HCEC 1CT (cell line): ENCODE data around the gene ZNF607.
"Not testable (repeated sequence)": the region's sequence is repeated elsewhere in the genome, so short reads cannot be mapped to it uniquely, and the experiment has no call there.

Source experiments
- DNase-seq: peaks from one replicate; pipeline ENCODE4 v3.0.0-alpha.2; 2017

ZNF607 gene

DNA sequence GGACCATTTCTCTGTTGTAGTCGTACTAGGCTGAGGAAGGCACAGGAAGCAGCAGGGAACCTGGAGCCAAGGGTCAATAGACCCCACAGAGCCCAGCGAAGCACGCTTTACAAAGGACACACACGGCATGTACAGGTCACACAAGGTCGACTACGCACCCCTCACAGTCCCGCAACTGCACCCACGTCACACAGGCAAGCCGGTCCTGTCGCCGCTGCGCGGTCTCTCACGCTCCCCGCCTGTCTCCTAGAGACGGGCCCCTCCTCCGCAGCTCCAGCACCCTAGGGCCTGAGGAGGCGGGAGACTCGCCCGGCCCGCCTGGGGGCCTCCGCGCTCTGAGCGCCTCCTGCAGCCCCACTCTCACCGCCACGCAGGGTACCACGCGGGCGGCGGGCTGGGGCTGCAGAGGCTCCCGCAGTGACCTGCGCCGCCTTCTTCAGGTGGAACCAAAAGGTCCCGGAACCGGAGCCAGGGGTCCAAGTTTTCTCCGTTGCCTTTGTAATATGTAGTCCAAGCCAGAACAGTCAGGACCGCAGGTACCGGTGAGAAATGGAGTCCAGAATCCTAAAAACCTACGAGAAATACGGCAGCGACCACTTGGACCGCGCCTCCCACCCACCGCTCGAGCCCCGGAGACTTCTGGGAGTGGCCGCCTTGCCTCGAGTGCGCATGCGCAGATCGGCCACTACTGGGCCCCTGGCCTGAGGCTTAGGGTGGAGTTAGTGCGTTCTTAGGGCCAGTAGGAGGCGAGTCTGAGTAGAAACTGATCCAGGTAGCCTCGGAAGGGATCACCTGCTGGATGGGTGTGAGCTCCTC, at the start of gene ZNF607:
ZNF607 (minus strand) TSS at position 651 of the 816 bp plus-strand sequence. CDS start 8,143 bp downstream, outside the sequence.
- peak; percentile 89 for DNase-seq

DNA sequence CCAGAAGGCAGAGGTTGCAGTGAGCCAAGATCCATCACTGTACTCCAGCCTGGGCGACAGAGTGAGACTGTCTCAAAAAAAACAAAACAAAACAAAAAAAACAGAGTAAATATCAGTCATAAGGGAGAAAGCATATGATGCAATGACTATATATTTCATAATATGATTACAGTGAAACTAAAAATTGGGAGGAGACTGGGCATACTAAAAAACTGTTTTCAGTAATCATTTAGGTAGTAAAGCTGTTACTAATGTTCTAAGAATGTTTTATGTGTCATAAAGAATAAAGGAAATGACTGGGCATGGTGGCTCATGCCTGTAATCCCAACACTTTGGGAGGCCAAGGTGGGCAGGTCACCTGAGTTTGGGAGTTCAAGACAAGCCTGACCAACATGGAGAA, 43.9 kb upstream of the ZNF607 start:
- DNase-seq, result peak; percentile 60

DNA sequence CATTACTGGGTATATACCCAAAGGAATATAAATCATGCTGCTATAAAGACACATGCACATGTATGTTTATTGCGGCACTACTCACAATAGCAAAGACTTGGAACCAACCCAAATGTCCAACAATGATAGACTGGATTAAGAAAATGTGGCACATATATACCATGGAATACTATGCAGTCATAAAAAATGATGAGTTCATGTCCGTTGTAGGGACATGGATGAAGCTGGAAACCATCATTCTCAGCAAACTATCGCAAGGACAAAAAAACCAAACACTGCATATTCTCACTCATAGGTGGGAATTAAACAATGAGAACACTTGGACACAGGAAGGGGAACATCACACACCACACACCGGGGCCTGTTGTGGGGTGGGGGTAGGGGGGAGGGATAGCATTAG, 38.1 kb upstream of the ZNF607 start:
- not testable (repeated sequence) for DNase-seq

DNA sequence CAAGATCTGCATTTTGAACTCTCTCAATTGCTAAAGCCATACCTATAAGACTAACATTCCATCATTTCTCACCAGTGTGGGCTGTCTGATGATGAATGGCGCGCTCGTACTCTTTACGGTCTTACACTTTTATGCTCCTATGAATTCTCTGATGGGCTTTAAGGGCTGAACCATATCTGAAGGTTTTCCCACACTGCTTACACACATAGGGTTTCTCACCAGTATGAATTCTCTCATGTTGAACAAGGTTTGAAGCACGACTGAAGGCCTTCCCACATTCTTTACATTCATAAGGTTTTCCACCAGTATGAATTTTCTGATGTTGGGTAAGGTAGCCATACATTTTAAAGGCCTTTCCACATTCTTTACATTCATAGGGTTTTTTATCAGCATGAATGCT, 18.8 kb upstream of the ZNF607 start:
- no peak for DNase-seq

DNA sequence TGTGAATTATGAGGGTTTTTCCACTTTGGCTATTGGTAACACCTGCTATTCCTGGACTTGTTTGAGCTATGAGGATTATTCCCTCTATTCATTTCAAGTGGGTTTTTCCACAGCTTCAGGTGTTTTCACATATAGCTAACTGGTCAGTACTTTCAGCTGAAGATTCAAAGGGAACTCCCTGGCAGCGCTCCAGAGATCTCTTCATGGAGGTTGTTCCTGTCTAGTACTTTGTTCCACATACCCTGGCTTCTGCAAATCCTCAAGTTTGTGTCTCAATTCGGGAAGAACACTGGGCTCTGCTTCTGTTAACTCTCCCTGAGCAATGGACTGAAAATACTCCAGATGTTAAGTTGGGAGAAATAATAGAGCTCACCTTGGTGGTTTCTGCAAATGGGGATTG, 5.6 kb upstream of the ZNF607 start:
- no peak for DNase-seq

DNA sequence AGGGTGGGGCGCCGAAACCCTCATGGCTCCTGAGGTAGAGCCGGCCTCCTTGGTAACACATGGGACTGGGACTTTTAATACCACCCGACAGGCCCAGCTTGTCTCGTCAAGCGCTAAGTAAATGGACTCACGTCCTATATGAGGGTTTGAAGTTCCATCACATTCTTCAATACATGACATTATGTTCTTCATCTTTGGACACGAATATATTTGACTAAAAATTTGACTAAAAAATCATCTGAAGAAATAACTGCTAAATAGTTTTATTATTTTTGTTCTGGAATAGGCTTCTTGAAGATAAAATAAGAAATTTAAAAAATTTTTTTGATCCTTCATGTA, 335 bp upstream of the ZNF607 start:
- DNase-seq, result no peak

DNA sequence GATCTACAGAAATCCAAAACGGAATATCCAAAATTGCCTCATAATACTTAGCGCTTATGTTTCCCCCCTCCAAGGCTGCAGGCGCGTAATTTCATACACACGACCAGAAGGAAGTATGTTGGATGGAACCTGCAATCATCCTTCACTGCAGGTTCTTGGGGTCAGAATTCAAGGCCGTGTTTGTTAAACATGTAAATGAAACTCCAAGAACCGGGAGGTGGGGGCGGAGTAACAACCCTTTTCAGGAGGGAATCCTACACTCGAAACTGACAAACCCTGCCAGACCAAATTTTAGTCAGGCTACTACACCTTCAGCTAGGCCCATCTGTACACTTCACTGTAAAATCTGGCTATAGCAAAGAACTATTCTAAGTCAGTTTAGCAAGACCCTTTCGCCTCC, 1.3 kb downstream of the ZNF607 start:
- DNase-seq, result no peak

DNA sequence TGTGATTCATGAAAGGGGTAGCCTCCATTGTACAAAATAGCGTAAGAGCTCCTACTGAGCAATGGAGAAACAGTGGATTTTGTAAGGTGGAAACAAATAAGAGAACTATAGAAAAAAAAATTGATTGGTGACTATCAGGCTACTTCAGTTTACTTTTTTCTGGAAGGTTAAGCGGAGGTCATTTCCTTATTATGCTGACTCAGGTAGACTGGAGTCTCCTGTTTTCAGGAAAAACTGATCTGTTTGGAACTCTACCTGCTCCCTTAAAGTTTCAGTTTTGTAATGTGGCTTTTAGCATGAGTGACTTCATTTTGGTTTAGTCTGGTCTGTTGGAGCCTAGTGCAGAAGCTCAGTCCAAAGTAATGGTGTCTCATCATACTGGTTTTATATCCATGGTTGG, 3.4 kb downstream of the ZNF607 start:
- DNase-seq, result no peak

DNA sequence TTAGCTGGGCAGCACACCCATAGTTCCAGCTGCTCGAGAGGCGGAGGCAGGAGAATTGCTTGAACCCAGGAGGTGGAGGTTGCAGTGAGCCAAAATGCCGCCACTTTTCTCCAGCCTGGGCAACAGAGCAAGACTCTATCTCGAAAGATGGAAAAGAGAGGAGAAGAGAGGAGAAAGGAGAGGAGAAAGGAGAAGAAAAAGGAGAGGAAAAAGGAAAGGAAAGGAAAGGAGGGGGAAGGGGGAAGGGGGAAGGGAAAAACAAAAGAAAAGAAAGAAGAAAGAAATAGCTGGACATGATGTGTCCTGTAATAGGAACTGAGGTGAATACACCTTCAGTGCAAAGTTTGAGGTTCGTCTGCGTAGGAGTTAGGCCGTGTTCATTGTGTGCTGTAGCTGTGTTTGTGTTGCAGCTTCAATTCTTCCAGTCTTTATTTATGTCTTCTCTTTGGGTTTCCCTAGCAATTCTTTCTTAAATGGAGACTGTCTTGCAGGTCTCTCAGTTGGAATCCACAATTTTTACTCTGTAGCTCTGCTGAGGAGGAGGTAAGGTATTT, 13.4 kb downstream of the ZNF607 start:
- DNase-seq, result no peak

DNA sequence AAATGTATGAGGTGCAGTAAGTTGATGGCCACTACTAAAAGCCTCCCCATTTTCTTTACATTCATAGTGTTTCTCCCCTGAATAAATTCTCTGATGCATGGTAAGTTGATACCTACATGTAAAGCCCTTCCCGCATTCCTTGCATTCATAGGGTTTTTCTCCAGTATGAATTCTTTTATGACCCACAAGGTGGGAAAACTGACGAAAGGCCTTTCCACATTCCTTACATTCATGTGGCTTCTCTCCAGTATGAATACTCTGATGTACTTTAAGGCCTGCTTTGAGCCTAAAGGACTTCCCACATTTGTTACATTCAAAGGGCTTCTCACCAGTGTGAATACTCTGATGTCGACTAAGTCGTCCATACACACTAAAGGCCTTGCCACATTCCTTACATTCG, 20.5 kb downstream of the ZNF607 start:
- no peak for DNase-seq

DNA sequence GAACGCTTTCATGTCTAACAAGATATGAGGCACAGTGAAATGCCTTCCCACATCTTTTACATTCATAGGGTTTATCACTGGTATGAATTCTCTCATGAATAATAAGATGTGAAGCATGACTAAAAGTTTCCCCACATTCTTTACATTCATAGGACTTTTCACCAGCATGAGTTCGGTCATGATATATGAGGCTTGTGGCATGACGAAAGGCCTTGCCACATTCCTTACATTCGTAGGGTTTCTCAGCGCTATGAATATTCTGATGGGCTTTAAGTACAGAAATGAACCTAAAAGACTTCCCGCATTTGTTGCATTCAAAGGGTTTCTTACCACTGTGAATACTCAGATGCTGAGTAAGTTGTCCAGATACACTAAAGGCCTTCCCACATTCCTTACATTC, 21.3 kb downstream of the ZNF607 start:
- DNase-seq, result no peak

DNA sequence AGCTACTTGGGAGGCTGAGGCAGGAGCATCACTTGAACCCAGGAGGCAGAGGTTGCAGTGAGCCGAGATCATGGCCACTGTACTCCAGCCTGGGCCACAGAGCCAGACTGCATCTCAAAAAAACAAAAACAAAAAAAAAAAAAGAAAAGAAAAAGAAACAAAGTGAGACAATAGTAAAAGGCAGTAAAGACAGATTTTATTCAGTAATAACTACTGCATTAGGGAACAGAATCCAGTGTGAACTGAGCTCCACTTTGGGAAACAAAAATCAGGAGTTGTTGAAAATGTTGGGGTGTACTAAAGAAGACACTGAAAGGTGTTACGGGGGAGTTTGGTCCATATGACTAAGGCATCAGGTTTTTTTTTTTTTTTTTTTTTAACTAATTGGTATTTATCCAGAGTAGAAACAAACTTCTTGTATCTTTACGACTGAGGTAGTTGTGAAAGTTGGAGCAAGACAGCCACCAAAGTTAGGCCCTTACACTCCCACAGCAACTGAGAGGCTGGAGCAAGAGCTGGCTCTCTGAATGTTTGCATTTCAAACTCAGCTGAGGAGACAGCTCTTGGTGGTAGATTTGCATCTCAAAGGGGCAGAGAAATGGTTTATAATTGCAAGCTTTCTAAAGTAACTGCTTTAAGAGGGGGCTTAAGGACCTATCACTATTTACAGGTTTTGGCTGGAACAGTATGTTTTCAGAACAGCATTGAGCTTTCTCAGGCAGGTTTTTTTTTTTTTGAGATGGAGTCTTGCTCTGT, 24.2 kb downstream of the ZNF607 start:
- DNase-seq, result no peak

DNA sequence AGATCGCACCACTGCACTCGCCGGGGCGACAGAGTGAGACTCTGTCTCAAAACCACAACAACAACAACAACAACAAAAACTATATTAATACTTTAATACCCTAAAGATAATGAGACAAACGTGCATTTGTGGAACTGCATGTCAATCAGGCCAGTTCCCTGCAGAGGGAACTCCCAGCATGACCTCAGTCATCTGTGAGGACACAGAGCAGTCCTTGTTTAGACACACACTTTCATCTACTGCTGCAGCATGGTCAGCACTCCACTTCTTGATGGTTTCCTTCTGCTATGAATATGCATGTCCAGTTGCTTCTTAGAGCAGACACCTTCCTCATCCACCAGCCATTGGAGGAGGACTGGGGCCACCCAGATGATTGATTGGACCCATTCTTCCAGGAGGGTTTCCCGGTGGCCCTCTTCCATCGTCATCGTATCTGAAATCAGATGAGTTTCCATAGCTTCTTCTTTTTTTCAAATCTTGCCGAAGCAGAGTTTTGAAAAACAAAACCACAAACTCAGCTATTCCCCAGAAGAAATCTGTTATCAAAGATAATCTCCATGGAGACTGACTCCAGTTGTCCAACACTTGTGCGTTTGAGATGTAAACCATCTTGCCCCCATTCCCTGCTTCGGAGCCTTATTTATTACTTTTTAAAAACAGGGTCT, 26.5 kb downstream of the ZNF607 start:
- DNase-seq, result no peak

DNA sequence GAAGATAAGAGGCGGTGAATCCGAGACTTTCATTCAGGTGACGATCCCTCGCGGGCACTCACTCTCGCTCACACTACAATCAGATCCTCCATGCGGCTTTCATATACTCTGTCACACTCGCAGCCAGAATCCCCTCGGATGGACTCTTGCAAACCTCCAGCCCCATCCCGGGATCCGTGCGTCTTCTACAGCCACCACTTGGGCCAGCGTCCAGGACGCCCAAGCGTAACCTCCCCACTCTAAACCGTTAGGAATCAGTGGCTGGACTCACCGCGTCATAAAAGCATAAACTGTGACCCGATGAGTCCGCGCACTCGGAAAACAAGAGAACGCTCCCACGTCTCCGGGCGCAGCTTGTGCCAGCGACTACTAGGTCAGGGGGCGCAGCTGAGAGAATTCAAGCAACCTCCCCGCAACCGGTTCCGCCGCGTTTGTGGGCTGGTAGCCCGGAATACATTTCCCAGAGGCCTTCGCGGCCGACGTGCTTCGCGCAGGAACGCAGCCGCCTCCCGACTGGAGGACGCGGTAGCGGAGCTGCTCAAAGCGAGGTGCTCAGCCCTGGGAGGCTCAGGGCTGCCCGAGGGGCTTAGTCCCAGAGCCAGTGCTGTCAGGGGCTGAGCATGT, 27.6 kb downstream of the ZNF607 start:
- peak; percentile 9 for DNase-seq

DNA sequence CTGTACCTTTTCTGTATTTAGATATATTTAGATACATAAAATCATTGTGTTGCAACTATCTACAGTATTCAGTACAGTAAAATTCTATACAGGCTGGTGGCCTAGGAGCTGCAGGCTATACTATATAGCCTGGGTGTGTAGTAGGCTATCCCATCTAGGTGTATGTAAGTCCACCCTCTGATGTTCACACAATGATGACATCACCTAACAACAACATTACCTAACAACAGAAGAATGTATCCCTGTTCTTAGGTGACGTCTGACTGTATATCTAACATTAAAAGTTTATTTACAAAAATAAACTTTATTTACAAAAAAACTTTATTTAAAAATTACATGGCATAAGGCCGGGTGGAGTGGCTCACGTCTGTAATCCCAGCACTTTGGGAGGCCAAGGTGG, 36.0 kb downstream of the ZNF607 start:
- DNase-seq, result no peak

DNA sequence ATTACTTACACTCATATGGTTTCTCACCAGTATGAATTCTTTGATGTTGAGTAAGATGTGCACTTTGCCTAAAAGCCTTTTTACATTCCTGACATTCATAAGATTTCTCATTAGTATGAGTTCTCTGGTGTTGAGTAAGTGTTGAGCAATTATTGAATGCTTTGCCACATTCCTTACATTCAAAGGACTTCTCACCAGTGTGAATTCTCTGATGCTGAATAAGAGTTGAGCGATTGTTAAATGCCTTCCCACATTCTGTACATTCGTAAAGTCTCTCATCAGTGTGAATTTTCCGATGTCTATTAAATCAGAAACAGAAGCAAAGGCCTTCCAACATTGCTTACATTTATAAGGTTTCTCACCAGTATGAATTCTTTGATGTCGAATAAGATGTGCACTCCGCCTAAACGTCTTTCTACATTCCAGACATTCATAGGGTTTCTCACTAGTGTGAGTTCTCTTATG, 50.1 kb downstream of the ZNF607 start:
- no peak for DNase-seq

DNA sequence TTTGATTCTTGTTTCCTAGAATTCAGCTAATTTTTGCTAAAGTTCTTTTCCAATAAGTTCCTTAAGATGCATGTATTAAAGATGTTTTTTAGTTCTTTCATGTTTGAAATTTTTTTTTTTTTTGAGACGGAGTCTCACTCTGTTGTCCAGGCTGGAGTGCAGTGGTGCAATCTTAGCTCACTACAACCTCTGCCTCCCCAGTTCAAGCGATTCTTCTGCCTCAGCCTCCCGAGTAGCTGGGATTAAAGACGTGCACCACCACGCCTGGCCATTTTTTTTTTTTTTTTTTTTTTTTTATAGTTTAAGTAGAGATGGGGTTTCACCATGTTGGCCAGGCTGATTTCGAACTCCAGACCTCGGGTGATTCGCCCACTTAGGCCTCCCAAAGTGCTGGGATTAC, 62.4 kb downstream of the ZNF607 start:
- DNase-seq, result not testable (repeated sequence)

DNA sequence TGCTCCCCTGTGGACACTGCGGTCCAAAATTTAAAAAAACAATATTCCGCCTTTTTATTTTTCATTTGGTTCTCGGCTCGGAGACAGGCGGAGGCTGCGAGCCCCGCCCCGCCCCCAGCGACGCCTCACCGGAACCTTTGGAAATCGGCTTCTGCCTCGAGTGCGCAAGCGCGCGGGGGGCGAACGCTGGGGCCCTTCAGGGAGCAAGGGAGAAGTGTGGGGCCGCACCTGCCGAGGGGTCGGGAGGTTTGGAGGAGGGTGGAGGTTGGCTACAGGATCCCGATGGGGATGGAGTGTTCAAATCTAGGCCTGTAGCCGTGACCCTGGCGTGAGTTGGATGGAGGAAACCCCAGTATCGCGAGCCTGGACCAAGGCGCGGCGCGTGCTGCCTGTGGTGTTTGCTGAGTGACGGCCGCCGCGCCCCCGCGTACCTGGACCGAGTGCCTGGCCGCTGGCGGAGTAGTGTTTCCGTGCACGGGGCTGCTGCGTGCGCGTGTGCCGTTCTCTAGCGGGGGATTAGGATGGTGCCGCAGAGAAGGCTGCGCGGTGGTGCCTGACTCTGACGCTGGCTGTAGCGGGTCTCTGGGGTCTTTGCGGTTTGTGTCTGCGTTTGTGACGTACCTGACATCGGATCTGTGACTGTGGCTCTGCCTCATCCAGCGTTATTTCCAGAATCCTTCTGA, 63.7 kb downstream of the ZNF607 start:
- DNase-seq, result peak; percentile 76

DNA sequence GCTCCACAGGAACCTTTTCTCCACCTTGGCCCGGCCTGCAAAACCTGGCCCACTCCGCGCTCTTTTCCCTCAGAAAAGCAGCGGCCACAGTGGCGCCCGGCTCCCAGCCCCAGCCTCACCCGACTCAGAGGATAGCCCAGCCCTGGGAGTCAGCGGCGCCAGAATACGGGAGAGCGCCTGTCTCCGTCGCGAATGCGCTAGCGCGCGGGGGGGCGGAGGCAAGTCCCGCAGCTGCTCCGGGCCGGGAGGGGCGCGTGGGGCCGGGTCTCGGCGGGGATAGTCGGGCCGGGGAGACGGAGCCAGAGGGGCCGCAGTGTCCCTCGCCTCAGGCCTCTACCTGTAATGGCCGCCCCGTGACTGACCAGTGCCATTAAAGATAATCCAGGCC, 64.3 kb downstream of the ZNF607 start, which contains the start of gene ZFP30:
ZFP30 (minus strand) TSS at position 165 of the 388 bp plus-strand sequence. CDS start 7,643 bp downstream, outside the sequence.
- peak; percentile 85 for DNase-seq

DNA sequence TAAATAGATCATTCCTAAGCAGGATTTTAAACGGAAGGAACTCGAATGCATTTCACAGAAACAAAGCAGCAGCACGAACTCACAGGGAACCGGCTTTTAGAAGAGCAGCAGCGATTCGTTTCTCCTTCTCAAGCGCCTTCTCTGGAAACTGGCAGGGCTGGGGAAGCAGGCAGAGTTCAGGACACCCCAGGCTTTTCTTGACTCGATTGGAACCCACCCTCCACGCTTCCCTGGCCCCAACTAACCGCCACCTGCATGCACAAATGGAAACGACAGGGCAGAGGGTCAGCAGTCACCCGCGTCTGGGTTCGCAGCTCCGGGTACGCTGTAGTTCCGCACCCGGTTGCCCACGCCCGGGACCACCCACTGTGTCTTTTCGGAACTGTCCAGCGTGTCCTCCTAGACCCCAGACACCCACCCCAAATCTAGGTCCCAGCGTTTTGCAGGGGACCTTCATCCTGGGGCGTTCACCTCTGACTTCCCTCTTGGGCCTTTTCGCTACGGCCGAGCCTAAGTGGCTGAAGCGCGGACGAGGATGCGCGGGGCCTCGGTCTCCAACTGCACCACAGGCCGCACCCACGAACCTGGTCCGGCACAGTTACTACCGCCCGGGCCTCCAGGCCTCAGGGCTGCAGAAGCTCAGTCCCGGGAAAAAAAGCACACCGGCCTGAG, 64.8 kb downstream of the ZNF607 start:
- peak; percentile 47 for DNase-seq

DNA sequence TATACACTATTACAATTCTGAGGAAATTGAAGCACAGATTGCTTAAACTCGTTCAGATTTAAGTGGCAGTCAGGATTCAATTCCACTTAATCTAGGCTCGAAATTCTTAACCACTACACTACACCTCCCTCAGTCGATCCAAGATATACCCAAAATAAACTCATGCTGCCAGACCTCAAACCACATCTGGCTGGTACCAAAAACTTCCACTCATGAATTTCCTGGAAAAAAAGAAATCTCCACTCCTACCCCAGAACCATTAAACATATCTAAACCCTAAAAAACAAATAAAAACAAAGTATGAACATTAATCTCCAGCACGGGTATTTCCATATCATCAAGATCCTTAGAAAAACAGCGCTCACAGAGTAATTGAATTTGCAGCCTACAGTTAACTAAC, 65.4 kb downstream of the ZNF607 start:
- DNase-seq, result no peak
